Measurements from ENCODE around the gene PTBP3.

DNA sequence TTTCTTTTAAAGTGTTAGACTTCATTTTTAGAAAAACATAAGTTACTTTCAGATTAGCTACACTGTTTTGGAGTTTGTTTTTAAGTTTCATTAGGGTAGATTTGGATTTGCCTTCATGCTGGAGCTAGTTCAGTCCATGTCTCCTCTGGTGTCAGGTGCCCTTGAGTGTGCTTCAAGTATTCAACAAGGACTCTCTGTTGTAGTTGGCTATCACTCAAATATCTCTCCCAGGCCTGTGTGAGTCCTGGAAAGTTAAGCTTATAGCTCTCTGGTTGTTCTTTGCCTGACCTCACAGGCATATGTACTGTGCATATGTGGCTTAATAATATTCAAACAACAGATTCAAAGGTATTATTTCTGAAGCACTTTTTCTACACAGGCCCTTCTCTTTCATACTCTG is 45.4 kb downstream of the PTBP3 start:
- TF ChIP-seq CTCF (IDR thresholded peaks at IDR 0.05 in 4 of 5, conservative IDR thresholded peaks at IDR 0.05 in 1 of 5) (no peak), POLR2A (IDR thresholded peaks at IDR 0.05) (no peak)

Data from gastrocnemius medialis (tissue), 4 donors.